CD14-positive monocyte (primary cell): ENCODE results near the gene KCNT1. TPM values are rescaled to one million over a fixed set of nuclear protein-coding genes. Genes with fewer than 3 reads are reported as not detected.

Experiments
- DNase-seq, 3 donors: peaks; one replicate each; pipeline ENCODE4 v3.0.0-alpha.2; 2011 to 2022
- H2AFZ ChIP-seq: 2 replicates; pipeline ENCODE4 v1.6.0; 2012; ENCODE audit warnings: mild to moderate bottlenecking, low read depth, low read length, inconsistent platforms; ENCODE audit not compliant: insufficient read depth, poor library complexity, severe bottlenecking
- H3K27ac ChIP-seq, 2 donors: 1 replicate in 1 of 2; 2 replicates in 1 of 2; pipeline ENCODE4 v1.5.1; 2012 to 2013; ENCODE audit warnings: low read length in 2 of 2, control low read depth in 1 of 2, inconsistent platforms in 1 of 2, low read depth in 1 of 2, mild to moderate bottlenecking in 1 of 2
- H3K27me3 ChIP-seq, 2 donors: one replicate each; pipeline versions ENCODE4 v1.6.0 to v1.6.1; 2011 to 2013; ENCODE audit warnings: low read length in 2 of 2; ENCODE audit not compliant: control insufficient read depth in 2 of 2, insufficient read depth in 2 of 2
- H3K36me3 ChIP-seq, 2 donors: replicated peaks in 1 of 2; 1 replicate in 1 of 2; 2 replicates in 1 of 2; pipeline versions ENCODE4 v1.5.1 to v1.6.1; 2012 to 2013; ENCODE audit warnings: low read length in 2 of 2, control low read depth in 1 of 2, inconsistent platforms in 1 of 2, mild to moderate bottlenecking in 1 of 2; ENCODE audit not compliant: insufficient read depth in 2 of 2, control insufficient read depth in 1 of 2
- H3K4me1 ChIP-seq, 2 donors: 1 replicate in 1 of 2; 2 replicates in 1 of 2; pipeline versions ENCODE4 v1.5.1 to v1.6.1; 2012 to 2013; ENCODE audit warnings: low read length in 2 of 2, control low read depth in 1 of 2, inconsistent platforms in 1 of 2, mild to moderate bottlenecking in 1 of 2, moderate library complexity in 1 of 2; ENCODE audit not compliant: insufficient read depth in 2 of 2, control insufficient read depth in 1 of 2
- H3K4me2 ChIP-seq: replicated peaks from 2 replicates; pipeline ENCODE3; 2012; ENCODE audit warnings: low read length, moderate library complexity, mild to moderate bottlenecking; ENCODE audit not compliant: poor library complexity, severe bottlenecking; ENCODE audit errors: extremely low read depth
- H3K4me3 ChIP-seq, 3 experiments: fragments of 200-600 bp in 1 of 3; sonication (generic) in 1 of 3; replicated peaks in 1 of 3; 1 replicate in 2 of 3; 2 replicates in 1 of 3; pipeline ENCODE4 v1.5.1; 2011 to 2013; ENCODE audit warnings: low read length in 3 of 3, mild to moderate bottlenecking in 3 of 3, control low read depth in 2 of 3, low read depth in 2 of 3, inconsistent platforms in 1 of 3, moderate library complexity in 1 of 3
- H3K79me2 ChIP-seq: 2 replicates; pipeline ENCODE4 v1.6.0; 2012; ENCODE audit warnings: mild to moderate bottlenecking, control low read depth, inconsistent platforms, low read length, moderate library complexity; ENCODE audit not compliant: insufficient read depth
- H3K9ac ChIP-seq: 2 replicates; pipeline ENCODE4 v1.6.0; 2017; ENCODE audit warnings: low read length, mild to moderate bottlenecking; ENCODE audit not compliant: insufficient read depth, poor library complexity, severe bottlenecking
- H3K9me3 ChIP-seq, 2 donors: replicated peaks in 1 of 2; 1 replicate in 1 of 2; 2 replicates in 1 of 2; pipeline versions ENCODE4 v1.5.1 to v1.6.1; 2012 to 2013; ENCODE audit warnings: low read length in 2 of 2, control low read depth in 1 of 2; ENCODE audit not compliant: control insufficient read depth in 1 of 2, insufficient read depth in 1 of 2
- H4K20me1 ChIP-seq: 2 replicates; pipeline ENCODE4 v1.6.0; 2012; ENCODE audit warnings: mild to moderate bottlenecking, low read length, control low read depth, moderate library complexity; ENCODE audit not compliant: insufficient read depth
- H3K27ac Mint-ChIP-seq, 7 donors: one replicate each; pipeline ENCODE4 v1.8.0; 2020; ENCODE audit warnings: mild to moderate bottlenecking in 7 of 7, mixed read lengths in 7 of 7, moderate library complexity in 6 of 7, inconsistent platforms in 2 of 7
- H3K27me3 Mint-ChIP-seq, 3 donors: one replicate each; pipeline ENCODE4 v1.8.0; 2021 to 2022; ENCODE audit warnings: low read depth in 3 of 3, mild to moderate bottlenecking in 3 of 3, mixed read lengths in 3 of 3, moderate library complexity in 3 of 3, inconsistent platforms in 1 of 3
- H3K36me3 Mint-ChIP-seq, 2 donors: one replicate each; pipeline ENCODE4 v1.8.0; 2020; ENCODE audit warnings: mixed read lengths in 2 of 2, inconsistent platforms in 1 of 2, mild to moderate bottlenecking in 1 of 2
- H3K4me1 Mint-ChIP-seq: one replicate; pipeline ENCODE4 v1.8.0; 2020; ENCODE audit warnings: mild to moderate bottlenecking, mixed read lengths
- H3K4me3 Mint-ChIP-seq, 2 donors: one replicate each; pipeline ENCODE4 v1.8.0; 2020; ENCODE audit warnings: mild to moderate bottlenecking in 2 of 2, mixed read lengths in 2 of 2, moderate library complexity in 1 of 2
- H3K9me3 Mint-ChIP-seq, 7 donors: one replicate each; pipeline ENCODE4 v1.8.0; 2020 to 2022; ENCODE audit warnings: mixed read lengths in 7 of 7, mild to moderate bottlenecking in 6 of 7, moderate library complexity in 6 of 7, inconsistent platforms in 2 of 7
- CTCF ChIP-seq: fragments of 200-600 bp; IDR thresholded peaks from one replicate; pipeline ENCODE4 v1.8.0; 2022; ENCODE audit warnings: antibody characterized with exemption, mild to moderate bottlenecking
- WGBS: methylation state at CpG from one replicate; pipeline ENCODE4 v1.1.5; 2013; ENCODE audit warnings: missing lambda C conversion rate; ENCODE audit not compliant: insufficient coverage; 5-methylcytosine and 5-hydroxymethylcytosine counted together
- intact Hi-C, 2 donors: fragments of 100-400 bp; cut with micrococcal nuclease; formaldehyde crosslinking; loops; one replicate each; pipeline versions ENCODE4 v1.15.0 to v1.15.1; 2023
- polyA plus RNA-seq, 3 donors: library from polyadenylated mRNA; depleted of rRNA in 1 of 3; unstranded in 2 of 3; stranded (reverse) in 1 of 3; fragments of 300-500 nt in 2 of 3; fragments of >200 nt in 1 of 3; fragmentation: Illumina TruSeq in 2 of 3; gene quantifications; 1 replicate in 2 of 3; 2 replicates in 1 of 3; pipeline ENCODE4 v1.2.3, GENCODE V29; 2012 to 2021

The KCNT1 gene
- polyA plus RNA-seq, 3 donors: not detected

GRCh38 chr9:135772056-135772646 lies 70.2 kb downstream of the KCNT1 start:
- no peak for TF ChIP-seq CTCF
- no peaks in the 10 kb centered on the region for H4K20me1 ChIP-seq
- Mint-ChIP-seq H3K36me3 (no peaks in the 10 kb centered on the region), H3K4me1 (no peaks in the 10 kb centered on the region), H3K27me3 (peaks cover 0 to 1% (median 0%) of the 10 kb centered on the region in 3 donors), H3K27ac (no peak overlapping the region), H3K9me3 (peaks cover 8 to 23% (median 12%) of the 10 kb centered on the region in 7 donors), H3K4me3 (no peak overlapping the region)
- H3K79me2 ChIP-seq: no peaks in the 10 kb centered on the region
- H3K36me3 ChIP-seq: no peaks in the 10 kb centered on the region
- H3K9ac ChIP-seq: no peak overlapping the region
- H3K4me1 ChIP-seq: no peaks in the 10 kb centered on the region
- H3K27me3 ChIP-seq: no peaks in the 10 kb centered on the region
- peaks cover 8 to 9% of the 10 kb centered on the region in 2 donors for H3K9me3 ChIP-seq
- 96% methylated on average over 9 of the region's 13 CpGs for WGBS
- intact Hi-C loops: no loop called here
- no peak overlapping the region for H3K27ac ChIP-seq
- no peak overlapping the region for H3K4me3 ChIP-seq
- H2AFZ ChIP-seq: no peak overlapping the region
- no peak overlapping the region for H3K4me2 ChIP-seq
- DNase-seq: no peak

DNA sequence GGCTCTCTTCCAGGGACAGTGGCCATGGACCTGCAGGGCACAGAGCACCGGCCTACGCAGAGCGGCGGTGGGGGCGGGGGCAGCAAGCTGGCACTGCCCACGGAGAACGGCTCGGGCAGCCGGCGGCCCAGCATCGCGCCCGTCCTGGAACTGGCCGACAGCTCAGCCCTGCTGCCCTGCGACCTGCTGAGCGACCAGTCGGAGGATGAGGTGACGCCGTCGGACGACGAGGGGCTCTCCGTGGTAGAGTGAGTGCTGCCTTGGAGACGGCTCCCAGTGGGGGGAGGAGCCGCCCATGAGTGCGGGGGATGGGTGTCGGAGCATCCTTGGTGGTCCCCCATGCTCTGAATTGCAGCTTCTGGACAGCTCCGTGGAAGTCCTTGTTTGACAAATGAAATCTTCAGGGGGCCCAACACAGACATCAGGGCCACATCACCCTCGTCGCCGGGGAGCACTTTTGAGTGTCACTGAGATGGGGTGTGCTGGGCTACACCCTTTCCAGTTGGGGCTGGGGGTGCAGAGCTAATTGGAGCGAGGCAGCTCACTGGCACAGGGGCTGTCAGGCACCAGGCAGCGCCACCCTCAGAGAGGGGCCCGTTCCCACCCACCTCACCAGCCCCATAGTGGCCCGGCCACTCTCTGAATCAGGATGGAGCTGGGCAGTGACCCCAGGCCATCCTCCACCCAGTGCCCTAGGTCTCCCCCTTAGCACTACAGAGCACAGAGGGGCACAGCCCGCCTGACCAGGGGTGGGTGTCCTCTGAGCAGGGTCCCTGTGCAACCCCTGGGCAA lies 70.9 kb downstream of the KCNT1 start:
- no peak for TF ChIP-seq CTCF
- Mint-ChIP-seq H3K4me1 (no peaks in the 10 kb centered on the region), H3K9me3 (peaks cover 1 to 16% (median 7%) of the 10 kb centered on the region in 7 donors), H3K27ac (no peak overlapping the region), H3K36me3 (no peaks in the 10 kb centered on the region), H3K4me3 (no peak overlapping the region), H3K27me3 (peaks cover 0 to 1% (median 0%) of the 10 kb centered on the region in 3 donors)
- H3K27ac ChIP-seq: no peak overlapping the region
- H3K4me3 ChIP-seq: no peak overlapping the region
- H3K4me1 ChIP-seq: no peaks in the 10 kb centered on the region
- WGBS: 74% methylated on average over 32 of the region's 36 CpGs
- H3K36me3 ChIP-seq: no peaks in the 10 kb centered on the region
- no peak for DNase-seq
- intact Hi-C loops: no loop called here
- no peaks in the 10 kb centered on the region for H3K27me3 ChIP-seq
- no peak overlapping the region for H2AFZ ChIP-seq
- peaks cover under 1 to 2% of the 10 kb centered on the region in 2 donors for H3K9me3 ChIP-seq
- H3K4me2 ChIP-seq: no peak overlapping the region
- no peak overlapping the region for H3K9ac ChIP-seq
- no peaks in the 10 kb centered on the region for H3K79me2 ChIP-seq
- no peaks in the 10 kb centered on the region for H4K20me1 ChIP-seq
